ENCODE results near the gene TMC8.
"Not testable (repeated sequence)": the region's sequence is repeated elsewhere in the genome, so short reads cannot be mapped to it uniquely, and the experiment has no call there.

Gene TMC8

DNA sequence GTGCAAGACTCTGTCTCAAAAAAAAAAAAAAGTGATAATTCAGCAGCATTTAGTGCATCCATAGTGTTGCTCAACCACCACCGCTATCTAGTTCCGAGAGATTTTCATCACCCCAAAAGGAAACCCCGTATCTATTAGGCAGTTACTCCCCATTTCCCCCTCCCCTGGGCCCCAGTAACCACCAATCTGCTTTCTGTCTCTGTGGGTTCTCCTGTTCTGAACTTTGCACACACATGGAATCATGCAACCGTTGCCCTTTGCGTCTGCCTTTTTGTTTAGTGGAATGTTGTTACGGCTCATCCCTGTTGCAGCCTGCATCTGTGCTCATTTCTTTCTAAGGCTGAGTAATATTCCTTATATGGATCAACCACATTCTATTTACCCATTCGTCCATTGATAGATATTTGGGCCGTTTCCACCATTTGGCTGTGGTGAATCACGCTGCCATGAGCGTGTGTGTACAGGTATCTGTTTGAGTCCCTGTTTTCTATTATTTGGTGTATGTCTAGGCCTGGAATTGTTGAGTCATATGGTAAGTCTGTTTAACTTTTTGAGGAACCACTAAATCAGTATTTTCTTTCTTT is 29.1 kb downstream of the TMC8 start:
- DNase-seq = peak; percentile 74 to 92

DNA sequence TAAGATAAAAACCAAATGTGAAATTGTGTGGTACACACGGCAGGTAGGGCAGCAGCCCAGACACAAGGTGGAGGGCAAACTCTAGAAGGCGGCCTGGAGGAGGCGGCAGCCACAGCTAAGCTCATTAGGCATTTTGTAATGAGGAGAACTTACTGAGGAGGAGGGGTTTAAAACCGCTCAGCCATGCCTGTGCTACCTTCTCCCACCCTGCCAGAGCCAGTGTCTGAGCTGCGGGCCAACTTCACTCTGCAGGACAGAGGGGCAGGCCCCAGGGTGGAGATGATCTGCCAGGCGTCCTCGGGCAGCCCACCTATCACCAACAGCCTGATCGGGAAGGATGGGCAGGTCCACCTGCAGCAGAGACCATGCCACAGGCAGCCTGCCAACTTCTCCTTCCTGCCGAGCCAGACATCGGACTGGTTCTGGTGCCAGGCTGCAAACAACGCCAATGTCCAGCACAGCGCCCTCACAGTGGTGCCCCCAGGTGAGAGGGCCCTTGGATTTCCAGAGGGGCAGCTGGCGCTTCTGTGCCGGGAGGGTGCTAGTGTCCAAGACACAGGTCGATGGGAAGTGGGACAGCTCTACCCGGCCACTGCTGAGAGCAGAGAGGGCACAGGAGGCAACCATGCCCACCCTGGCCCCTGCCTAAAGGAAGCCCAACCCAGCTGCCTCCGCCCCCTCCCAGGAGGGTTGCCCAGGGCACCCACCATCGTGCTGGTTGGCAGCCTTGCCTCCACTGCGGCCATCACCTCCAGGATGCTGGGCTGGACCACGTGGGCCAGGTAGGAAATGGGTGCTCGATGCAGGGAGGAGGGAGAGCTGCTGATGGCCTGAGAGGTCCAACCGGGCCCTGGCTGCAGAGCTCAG is 33.5 kb downstream of the TMC8 start:
- no peak for DNase-seq

GRCh38 chr17:78164748-78165607 is 34.4 kb downstream of the TMC8 start:
- no peak for DNase-seq

DNA sequence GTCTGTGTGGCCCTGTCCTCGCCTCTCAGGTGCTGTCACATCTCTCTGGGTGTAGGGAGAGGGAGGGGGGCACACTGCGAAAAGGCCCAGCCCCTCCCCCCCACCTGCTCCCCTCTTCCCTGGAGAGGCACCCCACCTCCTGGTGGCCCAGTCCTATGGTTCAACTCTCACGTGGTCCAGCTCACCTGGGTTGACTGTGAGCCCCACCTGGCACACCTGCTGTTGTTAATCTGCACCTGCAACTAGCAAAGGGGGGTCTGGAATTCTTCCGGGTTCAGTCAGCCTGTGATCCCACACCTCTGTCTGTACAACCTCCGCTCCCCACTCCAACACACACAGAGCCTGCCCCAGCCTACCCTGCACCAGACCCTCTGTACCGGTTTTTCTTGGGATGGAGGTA is 35.8 kb downstream of the TMC8 start:
- no peak for DNase-seq

DNA sequence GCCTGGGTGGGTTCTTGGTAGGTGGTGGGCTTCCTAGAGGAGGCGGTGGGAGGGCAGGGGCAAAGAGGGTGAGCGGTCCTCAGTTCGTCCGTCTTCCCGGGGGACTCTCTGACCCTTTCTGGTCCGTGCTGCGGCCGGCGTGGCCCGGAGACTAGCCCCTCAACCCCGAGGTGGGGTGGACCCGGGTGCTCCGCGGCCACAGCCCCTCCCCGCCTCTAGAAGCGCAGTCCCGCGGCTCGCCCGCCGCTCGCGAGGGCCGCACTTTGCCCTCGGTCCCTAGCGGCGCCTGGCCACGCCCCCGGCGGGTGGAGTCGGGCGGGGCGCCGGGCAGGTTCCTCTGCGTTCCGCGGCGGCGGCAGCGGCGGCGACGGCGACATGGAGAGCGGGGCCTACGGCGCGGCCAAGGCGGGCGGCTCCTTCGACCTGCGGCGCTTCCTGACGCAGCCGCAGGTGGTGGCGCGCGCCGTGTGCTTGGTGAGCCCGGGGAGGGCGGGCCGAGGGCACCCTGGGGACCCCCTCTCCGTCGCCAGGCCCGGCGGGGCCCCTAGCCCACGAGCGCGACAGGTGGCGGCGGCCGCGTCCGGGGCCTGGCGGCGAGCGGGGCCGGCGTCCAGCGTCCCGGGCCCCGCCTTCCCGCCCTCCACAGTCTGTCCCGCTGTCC is 37.8 kb downstream of the TMC8 start, which contains the start of gene SYNGR2:
TSS of gene SYNGR2 (plus strand) at position 340 of the 661 bp plus-strand sequence. CDS start at position 376, 36 bp downstream.
- peak; percentile 85 to 86 for DNase-seq

GRCh38 chr17:78168903-78169793 is 38.6 kb downstream of the TMC8 start:
- DNase-seq = no peak

DNA sequence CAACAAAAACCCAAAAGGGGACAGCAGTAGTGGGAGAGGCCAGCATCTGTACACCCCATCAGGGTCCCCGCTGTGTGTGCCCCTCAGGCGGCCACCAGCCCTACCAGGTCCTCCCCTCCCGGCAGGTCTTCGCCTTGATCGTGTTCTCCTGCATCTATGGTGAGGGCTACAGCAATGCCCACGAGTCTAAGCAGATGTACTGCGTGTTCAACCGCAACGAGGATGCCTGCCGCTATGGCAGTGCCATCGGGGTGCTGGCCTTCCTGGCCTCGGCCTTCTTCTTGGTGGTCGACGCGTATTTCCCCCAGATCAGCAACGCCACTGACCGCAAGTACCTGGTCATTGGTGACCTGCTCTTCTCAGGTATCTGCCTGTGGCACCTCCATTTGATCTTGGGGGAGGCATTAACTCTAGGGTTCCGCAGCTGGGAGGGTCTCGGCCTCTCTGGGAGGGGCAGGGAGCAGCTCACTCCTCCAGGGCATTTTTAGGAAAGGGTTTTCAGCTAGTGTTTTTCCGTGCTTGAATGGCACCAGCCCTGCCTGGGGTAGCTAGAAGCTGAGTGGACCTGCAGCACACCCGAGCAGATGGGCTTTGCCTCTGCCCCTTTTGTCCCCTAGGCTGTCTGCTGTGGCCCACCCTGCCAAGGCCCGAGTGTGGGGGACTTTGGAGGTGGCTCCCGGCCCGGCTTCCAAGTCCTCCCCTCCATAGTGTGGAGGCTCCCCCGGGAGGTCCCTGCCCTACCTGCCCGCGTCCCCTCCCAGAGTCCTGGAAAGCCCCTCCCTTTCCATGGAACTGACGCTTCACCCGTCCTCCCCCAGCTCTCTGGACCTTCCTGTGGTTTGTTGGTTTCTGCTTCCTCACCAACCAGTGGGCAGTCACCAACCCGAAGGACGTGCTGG is 40.4 kb downstream of the TMC8 start:
- no peak for DNase-seq

DNA sequence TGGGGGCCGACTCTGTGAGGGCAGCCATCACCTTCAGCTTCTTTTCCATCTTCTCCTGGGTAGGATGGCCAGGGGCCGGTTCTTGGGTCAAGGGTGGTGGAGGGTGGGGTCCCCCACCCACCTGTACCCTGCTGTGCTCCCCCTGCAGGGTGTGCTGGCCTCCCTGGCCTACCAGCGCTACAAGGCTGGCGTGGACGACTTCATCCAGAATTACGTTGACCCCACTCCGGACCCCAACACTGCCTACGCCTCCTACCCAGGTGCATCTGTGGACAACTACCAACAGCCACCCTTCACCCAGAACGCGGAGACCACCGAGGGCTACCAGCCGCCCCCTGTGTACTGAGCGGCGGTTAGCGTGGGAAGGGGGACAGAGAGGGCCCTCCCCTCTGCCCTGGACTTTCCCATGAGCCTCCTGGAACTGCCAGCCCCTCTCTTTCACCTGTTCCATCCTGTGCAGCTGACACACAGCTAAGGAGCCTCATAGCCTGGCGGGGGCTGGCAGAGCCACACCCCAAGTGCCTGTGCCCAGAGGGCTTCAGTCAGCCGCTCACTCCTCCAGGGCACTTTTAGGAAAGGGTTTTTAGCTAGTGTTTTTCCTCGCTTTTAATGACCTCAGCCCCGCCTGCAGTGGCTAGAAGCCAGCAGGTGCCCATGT is 41.1 kb downstream of the TMC8 start:
- not testable (repeated sequence) for DNase-seq

DNA sequence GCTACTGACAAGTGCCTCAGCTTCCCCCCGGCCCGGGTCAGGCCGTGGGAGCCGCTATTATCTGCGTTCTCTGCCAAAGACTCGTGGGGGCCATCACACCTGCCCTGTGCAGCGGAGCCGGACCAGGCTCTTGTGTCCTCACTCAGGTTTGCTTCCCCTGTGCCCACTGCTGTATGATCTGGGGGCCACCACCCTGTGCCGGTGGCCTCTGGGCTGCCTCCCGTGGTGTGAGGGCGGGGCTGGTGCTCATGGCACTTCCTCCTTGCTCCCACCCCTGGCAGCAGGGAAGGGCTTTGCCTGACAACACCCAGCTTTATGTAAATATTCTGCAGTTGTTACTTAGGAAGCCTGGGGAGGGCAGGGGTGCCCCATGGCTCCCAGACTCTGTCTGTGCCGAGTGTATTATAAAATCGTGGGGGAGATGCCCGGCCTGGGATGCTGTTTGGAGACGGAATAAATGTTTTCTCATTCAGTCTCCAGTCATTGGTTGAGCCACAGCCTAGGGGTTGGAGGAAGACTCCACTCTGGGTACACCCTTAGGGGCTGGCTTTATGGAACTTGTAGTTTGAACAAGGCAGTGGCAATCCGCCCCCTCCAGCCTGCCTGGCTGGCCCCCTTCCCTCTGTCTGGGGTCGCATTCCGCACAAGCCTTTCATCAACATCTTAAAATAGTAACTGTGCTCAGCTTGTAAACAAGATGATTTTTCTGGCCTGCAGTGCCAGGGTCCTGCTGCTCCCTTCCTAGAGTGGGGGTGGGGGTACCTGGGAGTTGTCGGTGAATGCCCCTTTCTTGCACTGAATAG is 41.9 kb downstream of the TMC8 start:
- no peak for DNase-seq

DNA sequence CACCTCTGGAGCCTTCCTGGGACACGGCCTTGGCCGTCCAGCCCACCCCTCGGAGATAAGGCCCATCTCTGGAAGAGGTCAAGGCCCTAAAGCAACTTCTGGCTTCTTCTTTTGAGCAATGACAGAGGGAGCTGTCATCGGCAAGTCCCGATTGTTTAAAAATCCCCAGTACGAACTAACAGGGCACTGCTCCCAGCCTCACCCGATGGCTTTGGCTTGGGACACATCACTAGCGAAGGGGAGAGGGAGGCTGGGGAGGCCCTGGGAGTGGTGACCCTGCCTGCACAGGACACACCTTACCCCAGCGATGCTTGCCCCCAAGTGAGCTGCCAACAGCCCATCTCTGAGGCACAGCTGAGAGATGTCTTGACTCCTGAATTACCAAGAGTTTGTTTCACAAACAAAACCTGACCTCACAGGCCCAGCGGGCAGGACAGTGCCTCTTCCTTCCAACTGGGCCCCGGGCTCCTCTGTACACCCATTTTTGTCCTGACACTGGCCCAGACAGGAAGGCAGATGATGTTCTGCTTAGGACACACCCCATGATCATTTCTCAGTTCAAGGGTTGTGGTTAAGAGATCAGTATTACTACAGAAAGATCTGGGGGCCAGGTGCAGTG is 42.6 kb downstream of the TMC8 start:
- no peak for DNase-seq

DNA sequence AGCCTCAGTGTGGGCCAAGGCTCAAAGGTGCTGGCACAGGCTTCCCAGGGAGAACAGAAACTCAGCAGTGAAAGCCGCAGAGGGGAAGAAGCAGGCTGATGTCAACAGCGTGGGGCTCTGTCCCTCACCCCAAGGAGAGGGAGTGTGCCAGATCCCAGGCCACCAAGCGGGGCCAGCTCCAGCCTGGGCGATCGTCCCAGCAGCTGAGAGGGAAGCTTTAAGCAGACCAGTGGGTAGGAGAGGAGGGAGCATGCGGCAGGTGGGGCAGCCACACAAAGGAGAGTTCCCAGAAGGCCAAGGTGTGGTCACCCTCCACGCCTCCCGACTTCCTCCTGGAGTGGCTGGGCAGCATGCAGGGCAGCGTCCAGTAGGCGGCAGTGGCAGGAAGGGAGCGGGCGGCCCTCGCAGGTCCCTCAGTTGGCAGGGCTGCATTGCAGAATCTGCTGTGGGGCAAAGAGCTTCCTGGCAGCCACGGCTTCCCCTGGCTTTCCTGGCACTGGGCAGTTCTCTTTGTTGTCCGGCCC is 43.8 kb downstream of the TMC8 start:
- DNase-seq = no peak

- DNase-seq = no peak
These were observed 44.5 kb downstream of the TMC8 start for GRCh38 chr17:78174870-78175642.

- no peak for DNase-seq
These were observed 45.0 kb downstream of the TMC8 start for GRCh38 chr17:78175643-78175981.

GRCh38 chr17:78176548-78177025 is 46.0 kb downstream of the TMC8 start:
- DNase-seq = peak; percentile 50 to 56

DNA sequence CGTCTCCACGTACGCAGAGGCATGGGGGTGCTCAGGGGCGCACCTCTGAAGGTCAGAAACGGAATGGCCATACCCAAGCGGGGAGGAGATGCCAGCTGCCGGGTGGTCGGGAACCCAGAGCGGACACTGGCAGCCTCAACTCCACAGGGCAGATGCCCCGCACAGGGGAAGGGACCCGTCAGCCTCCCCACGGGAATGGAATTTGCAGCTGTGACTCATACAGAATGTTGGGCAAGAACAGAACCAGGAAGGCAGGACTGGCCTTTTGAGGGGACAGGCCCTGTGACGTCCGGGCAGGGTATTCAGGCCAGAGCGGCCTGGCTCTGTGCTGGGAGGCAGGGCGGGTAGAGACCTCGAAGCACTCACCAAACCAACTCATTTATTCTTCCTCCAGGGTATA is 48.8 kb downstream of the TMC8 start:
- no peak for DNase-seq

- DNase-seq = no peak
These were observed 49.5 kb downstream of the TMC8 start for GRCh38 chr17:78180083-78180482.

GRCh38 chr17:78180508-78180907 is 49.9 kb downstream of the TMC8 start:
- no peak for DNase-seq

DNA sequence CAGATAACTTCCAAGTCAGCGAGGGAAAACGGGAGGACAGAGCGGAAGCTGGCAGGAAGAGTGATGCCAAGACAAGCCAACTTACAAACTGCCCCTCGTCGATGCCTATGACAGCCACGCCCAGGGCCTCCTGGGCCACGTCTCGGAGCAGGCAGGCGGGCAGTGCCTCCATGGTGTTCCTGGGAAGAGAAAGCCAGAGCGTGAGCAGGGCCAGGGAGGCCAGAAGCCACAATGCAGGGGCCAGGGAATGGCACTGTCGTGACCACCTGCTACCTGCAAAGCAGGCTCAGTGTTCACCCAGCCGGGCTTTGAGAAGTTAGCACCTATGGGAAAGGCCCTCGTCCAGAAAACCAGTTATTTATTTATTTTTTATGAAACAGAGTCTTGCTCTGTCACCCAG is 51.9 kb downstream of the TMC8 start:
- DNase-seq = no peak

Data from AML-193 (cell line).